Smooth muscle cell (in vitro differentiated cells): ENCODE results near the gene SLC8A1. TPM values are rescaled to one million over a fixed set of nuclear protein-coding genes. Genes with fewer than 3 reads are reported as not detected.

Experiments
- DNase-seq: peaks from one replicate; lab custom pipeline; 2025; ENCODE audit not compliant: unreplicated experiment; lab: John Stamatoyannopoulos, UW
- H2AFZ ChIP-seq: fragments of 200-600 bp; sonication (generic); 2 replicates; pipeline ENCODE4 v1.6.0; 2016; ENCODE audit warnings: antibody characterized with exemption, low read depth, mild to moderate bottlenecking
- H3F3A ChIP-seq: fragments of 200-600 bp; sonication (generic); 2 replicates; pipeline ENCODE4 v1.6.0; 2017; ENCODE audit warnings: antibody characterized with exemption, low read depth
- H3K27ac ChIP-seq: fragments of 200-600 bp; sonication (generic); 2 replicates; pipeline ENCODE4 v1.5.1; 2016; ENCODE audit warnings: low read depth, mild to moderate bottlenecking
- H3K27me3 ChIP-seq: fragments of 200-600 bp; sonication (generic); 2 replicates; pipeline ENCODE4 v1.6.1; 2016; ENCODE audit warnings: low read depth, mild to moderate bottlenecking
- H3K36me3 ChIP-seq: fragments of 200-600 bp; sonication (generic); 2 replicates; pipeline ENCODE4 v1.5.1; 2016; ENCODE audit warnings: low read depth
- H3K4me1 ChIP-seq: fragments of 200-600 bp; sonication (generic); 2 replicates; pipeline ENCODE4 v1.5.1; 2016; ENCODE audit warnings: low read depth
- H3K4me2 ChIP-seq: fragments of 200-600 bp; sonication (generic); 2 replicates; pipeline ENCODE4 v1.6.0; 2016; ENCODE audit warnings: mild to moderate bottlenecking
- H3K4me3 ChIP-seq: fragments of 200-600 bp; sonication (generic); 2 replicates; pipeline ENCODE4 v1.5.1; 2016; ENCODE audit warnings: mild to moderate bottlenecking
- H3K79me2 ChIP-seq: fragments of 200-600 bp; sonication (generic); 2 replicates; pipeline ENCODE4 v1.6.0; 2016; ENCODE audit warnings: low read depth, mild to moderate bottlenecking
- H3K9ac ChIP-seq: fragments of 200-600 bp; sonication (generic); 2 replicates; pipeline ENCODE4 v1.6.0; 2016; ENCODE audit warnings: low read depth
- H3K9me3 ChIP-seq: fragments of 200-600 bp; sonication (generic); replicated peaks from 2 replicates; pipeline ENCODE4 v1.5.1; 2016; ENCODE audit warnings: low read depth
- H4K20me1 ChIP-seq: fragments of 200-600 bp; sonication (generic); 2 replicates; pipeline ENCODE4 v1.6.0; 2016; ENCODE audit warnings: low read depth
- WGBS: methylation state at CpG from one replicate; pipeline ENCODE4 v1.1.7; 2016; ENCODE audit warnings: low lambda C conversion rate; 5-methylcytosine and 5-hydroxymethylcytosine counted together
- polyA plus RNA-seq: library from polyadenylated mRNA; unstranded; fragments of >200 nt; fragmentation: Nextera tagmentation; extraction: Ambion mirVana; gene quantifications from 2 replicates; pipeline ENCODE4 v1.2.1, GENCODE V29; 2016
- total RNA-seq: library from RNA; depleted of rRNA; stranded (reverse); fragments of >200 nt; gene quantifications from 2 replicates; pipeline ENCODE4 v1.2.3, GENCODE V29; 2014
- TF ChIP-seq, protein P1 (sequence below): fragments of 200-600 bp; sonication (generic); IDR thresholded peaks from 2 replicates; pipeline ENCODE4 v1.5.1; 2017; ENCODE audit warnings: borderline replicate concordance, mild to moderate bottlenecking, antibody characterized with exemption; ENCODE audit not compliant: insufficient read depth, poor library complexity, severe bottlenecking

The SLC8A1 gene
- total and polyA plus RNA-seq, 2 experiments from 2014 or later, result 1.1 to 5.3 TPM

DNA sequence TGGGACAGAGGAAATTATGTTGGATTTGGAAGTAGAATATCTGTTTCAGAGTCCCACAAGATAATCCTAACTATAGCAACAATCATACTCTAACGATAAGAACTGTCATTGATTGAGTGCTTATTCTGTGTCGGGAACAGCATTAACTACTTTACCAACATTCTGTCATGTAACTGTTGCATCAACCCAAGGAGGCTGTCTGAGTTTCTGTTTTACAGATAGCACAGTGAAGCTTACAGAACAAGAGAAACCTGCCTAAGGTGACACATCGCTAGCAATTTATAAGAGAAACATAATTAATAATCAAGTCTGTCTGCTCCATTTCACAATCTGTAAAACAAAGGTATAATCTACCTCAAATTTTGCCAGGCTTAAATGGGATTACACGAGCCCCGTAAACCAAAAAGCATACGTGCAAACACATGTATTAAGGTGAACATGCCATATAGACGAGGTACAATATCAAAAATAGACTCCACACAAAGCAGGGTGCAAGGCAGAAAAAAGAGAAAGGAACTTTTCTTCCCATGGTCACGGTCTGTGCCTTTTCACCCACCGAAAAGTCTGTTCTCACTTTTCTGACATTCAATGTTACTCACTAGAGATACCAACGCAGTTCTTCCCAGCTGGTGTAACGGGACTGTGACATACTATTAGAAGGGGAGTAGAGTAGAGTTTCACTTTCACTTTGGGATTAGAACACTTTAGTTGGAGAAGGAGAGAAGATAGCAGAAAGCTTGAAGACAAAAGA is 37.2 kb upstream of the SLC8A1 start:
- no peaks in the 10 kb centered on the region for H4K20me1 ChIP-seq
- H3K9ac ChIP-seq, result no peak overlapping the region
- no peaks in the 10 kb centered on the region for H3F3A ChIP-seq
- no peak for DNase-seq
- peaks cover 6% of the 10 kb centered on the region for H3K4me1 ChIP-seq
- peak overlapping the region; percentile 0 for H3K4me3 ChIP-seq
- no peaks in the 10 kb centered on the region for H3K36me3 ChIP-seq
- H3K27me3 ChIP-seq, result no peaks in the 10 kb centered on the region
- H3K79me2 ChIP-seq, result no peaks in the 10 kb centered on the region
- H2AFZ ChIP-seq, result peak overlapping the region; percentile 44
- no peaks in the 10 kb centered on the region for H3K9me3 ChIP-seq
- WGBS, result 88% methylated on average over 11 of the region's 11 CpGs
- H3K27ac ChIP-seq, result no peak overlapping the region
- peak overlapping the region; percentile 36 for H3K4me2 ChIP-seq
- TF ChIP-seq, protein P1, sequence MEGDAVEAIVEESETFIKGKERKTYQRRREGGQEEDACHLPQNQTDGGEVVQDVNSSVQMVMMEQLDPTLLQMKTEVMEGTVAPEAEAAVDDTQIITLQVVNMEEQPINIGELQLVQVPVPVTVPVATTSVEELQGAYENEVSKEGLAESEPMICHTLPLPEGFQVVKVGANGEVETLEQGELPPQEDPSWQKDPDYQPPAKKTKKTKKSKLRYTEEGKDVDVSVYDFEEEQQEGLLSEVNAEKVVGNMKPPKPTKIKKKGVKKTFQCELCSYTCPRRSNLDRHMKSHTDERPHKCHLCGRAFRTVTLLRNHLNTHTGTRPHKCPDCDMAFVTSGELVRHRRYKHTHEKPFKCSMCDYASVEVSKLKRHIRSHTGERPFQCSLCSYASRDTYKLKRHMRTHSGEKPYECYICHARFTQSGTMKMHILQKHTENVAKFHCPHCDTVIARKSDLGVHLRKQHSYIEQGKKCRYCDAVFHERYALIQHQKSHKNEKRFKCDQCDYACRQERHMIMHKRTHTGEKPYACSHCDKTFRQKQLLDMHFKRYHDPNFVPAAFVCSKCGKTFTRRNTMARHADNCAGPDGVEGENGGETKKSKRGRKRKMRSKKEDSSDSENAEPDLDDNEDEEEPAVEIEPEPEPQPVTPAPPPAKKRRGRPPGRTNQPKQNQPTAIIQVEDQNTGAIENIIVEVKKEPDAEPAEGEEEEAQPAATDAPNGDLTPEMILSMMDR, result no peak

DNA sequence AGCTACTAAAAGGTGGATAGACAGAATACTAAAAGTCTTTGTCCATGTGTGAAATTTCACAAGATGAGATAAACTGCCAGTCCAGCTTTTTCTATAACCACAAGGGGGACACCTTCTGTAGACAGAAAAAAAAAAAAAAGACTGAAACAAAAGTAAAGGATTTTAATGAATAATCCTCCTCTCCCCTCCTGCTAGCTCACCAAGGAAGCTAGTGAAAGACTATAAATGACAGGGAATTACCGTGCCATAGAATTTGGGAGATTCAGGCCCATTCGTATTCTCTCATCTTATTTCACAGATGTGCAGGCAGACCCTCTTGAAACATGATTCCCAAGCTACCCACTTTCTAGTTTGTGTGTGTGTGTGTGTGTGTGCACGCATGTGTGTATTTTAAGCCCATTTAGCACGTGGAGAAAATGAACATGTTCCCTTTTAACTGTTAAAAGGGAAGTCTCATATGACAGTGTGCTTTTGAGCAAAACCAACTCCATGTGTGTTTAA is 36.3 kb upstream of the SLC8A1 start:
- H2AFZ ChIP-seq, result no peak overlapping the region
- H3F3A ChIP-seq, result no peaks in the 10 kb centered on the region
- no peaks in the 10 kb centered on the region for H3K9me3 ChIP-seq
- H3K4me1 ChIP-seq, result peaks cover 6% of the 10 kb centered on the region
- H3K4me2 ChIP-seq, result no peak overlapping the region
- H3K9ac ChIP-seq, result no peak overlapping the region
- no peaks in the 10 kb centered on the region for H3K27me3 ChIP-seq
- H3K36me3 ChIP-seq, result no peaks in the 10 kb centered on the region
- H3K4me3 ChIP-seq, result no peak overlapping the region
- WGBS, result 79% methylated on average over 4 of the region's 4 CpGs
- TF ChIP-seq, protein P1, result peak; percentile 43
- no peaks in the 10 kb centered on the region for H3K79me2 ChIP-seq
- no peaks in the 10 kb centered on the region for H4K20me1 ChIP-seq
- DNase-seq, result no peak
- no peak overlapping the region for H3K27ac ChIP-seq

DNA sequence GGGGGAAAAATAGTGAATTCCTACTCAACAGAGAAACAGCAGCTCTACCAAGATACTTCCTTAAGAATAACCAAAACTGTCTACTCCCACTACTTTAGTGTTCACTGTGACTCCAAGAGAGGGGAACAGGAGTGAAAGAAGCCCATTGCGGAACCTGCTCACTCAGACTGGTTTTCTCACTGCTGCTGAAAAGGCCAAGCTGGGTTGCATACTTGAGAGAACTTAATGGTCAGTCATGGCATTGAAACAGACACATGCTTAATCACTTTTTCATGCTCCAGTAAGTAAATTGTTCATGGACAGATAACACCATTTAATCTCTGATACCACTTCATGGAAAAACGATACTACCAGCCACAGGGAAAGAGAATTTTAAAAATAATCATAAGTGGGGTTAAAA is 35.7 kb upstream of the SLC8A1 start:
- no peak overlapping the region for H3K4me3 ChIP-seq
- peaks cover 6% of the 10 kb centered on the region for H3K4me1 ChIP-seq
- no peaks in the 10 kb centered on the region for H3K36me3 ChIP-seq
- H3K4me2 ChIP-seq, result no peak overlapping the region
- DNase-seq, result no peak
- TF ChIP-seq, protein P1, result no peak
- H3K27ac ChIP-seq, result no peak overlapping the region
- H3K9me3 ChIP-seq, result no peaks in the 10 kb centered on the region
- 69% methylated on average over 2 of the region's 2 CpGs for WGBS
- no peak overlapping the region for H2AFZ ChIP-seq
- no peak overlapping the region for H3K9ac ChIP-seq
- no peaks in the 10 kb centered on the region for H4K20me1 ChIP-seq
- H3K27me3 ChIP-seq, result no peaks in the 10 kb centered on the region
- H3F3A ChIP-seq, result no peaks in the 10 kb centered on the region
- no peaks in the 10 kb centered on the region for H3K79me2 ChIP-seq

DNA sequence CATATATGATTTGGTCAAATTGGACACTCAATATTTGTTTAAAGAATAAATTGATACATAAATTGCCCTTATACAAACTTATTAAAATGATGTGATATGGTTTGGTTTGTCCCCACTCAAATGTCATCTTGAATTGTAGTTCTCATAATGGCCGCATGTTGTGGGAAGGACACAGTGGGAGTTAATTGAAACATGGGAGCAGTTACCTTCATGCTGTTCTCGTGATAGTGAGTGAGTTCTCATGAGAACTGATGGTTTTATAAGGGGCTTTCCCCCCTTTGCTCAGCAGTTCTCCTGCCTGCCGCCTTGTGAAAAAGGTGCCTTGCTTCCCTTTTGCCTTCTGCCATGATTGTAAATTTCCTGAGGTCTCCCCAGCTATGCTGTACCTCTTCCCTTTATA is 34.0 kb upstream of the SLC8A1 start:
- Histone ChIP-seq H3K79me2 (no peaks in the 10 kb centered on the region), H3K9ac (no peak overlapping the region), H3K27me3 (no peaks in the 10 kb centered on the region), H4K20me1 (no peaks in the 10 kb centered on the region), H3K4me2 (no peak overlapping the region), H3K4me3 (no peak overlapping the region), H3K4me1 (peaks cover 6% of the 10 kb centered on the region), H3K27ac (no peak overlapping the region), H3K9me3 (no peaks in the 10 kb centered on the region), H3F3A (no peaks in the 10 kb centered on the region), H2AFZ (no peak overlapping the region), H3K36me3 (no peaks in the 10 kb centered on the region)
- TF ChIP-seq, protein P1, result no peak
- no peak for DNase-seq
- WGBS, result 90% methylated on average over 3 of the region's 3 CpGs
